GM12878 (cell line): ENCODE data around the gene LCN12. TPM values are rescaled to one million over a fixed set of nuclear protein-coding genes. Genes with fewer than 3 reads are reported as not detected.

Source experiments
- ATAC-seq: fragments of 200-7000 bp; cut with Tn5 transposase; 3 replicates; pipeline ENCODE4 v1.9.1; 2020; ENCODE audit warnings: mild to moderate bottlenecking, moderate library complexity
- BruUV-seq: library from RNA; stranded (reverse); fragments of 400-500 nt; replicated peaks from 2 replicates; lab custom pipeline; 2021; lab: Mats Ljungman, UMichigan
- CTCF ChIA-PET: fragments of 300-600 bp; sonication (Branson Sonifier 250); formaldehyde crosslinking; extraction: SDS; loops from one replicate; lab custom pipeline; 2021; ENCODE audit warnings: inconsistent platforms; lab: Yijun Ruan, JAX
- POLR2A ChIA-PET: fragments of 350-600 bp; formaldehyde crosslinking; extraction: SDS; loops from one replicate; lab custom pipeline; 2021; ENCODE audit warnings: inconsistent platforms; lab: Charles Lee
- RAD21 ChIA-PET: fragments of 300-600 bp; sonication (Branson Sonifier 250); formaldehyde crosslinking; loops from one replicate; lab custom pipeline; 2023; ENCODE audit warnings: antibody characterized with exemption; ENCODE audit not compliant: unreplicated experiment; lab: Charles Lee
- SMC1A ChIA-PET: fragments of 300-600 bp; sonication (Branson Sonifier 250); formaldehyde crosslinking; loops from one replicate; lab custom pipeline; 2023; ENCODE audit not compliant: unreplicated experiment, uncharacterized antibody; lab: Charles Lee
- DNase-seq: peaks from one replicate; pipeline ENCODE4 v3.0.0-alpha.2; 2011; ENCODE audit warnings: low read depth, low spot score
- FAIRE-seq: peaks from 3 replicates; lab custom pipeline; 2011; peaks lifted over from hg19 to GRCh38; lab: Jason Lieb, UNC
- H2AFZ ChIP-seq: 2 replicates; pipeline ENCODE4 v1.6.0; 2011; ENCODE audit warnings: low read depth, low read length, control low read depth; ENCODE audit not compliant: control insufficient read depth
- H3K27ac ChIP-seq: 2 replicates; pipeline ENCODE4 v1.5.1; 2011; ENCODE audit warnings: control low read depth; ENCODE audit not compliant: control insufficient read depth, insufficient read depth
- H3K27me3 ChIP-seq, 2 experiments: replicated peaks in 1 of 2; 2 replicates each; pipeline versions ENCODE4 v1.6.0 to v1.6.1; 2011; ENCODE audit warnings: low read length in 1 of 2; ENCODE audit not compliant: control insufficient read depth in 2 of 2, insufficient read depth in 2 of 2
- H3K36me3 ChIP-seq, 2 experiments: 2 replicates each; pipeline ENCODE4 v1.5.1; 2011; ENCODE audit warnings: low read length in 1 of 2; ENCODE audit not compliant: control insufficient read depth in 2 of 2, insufficient read depth in 2 of 2
- H3K4me1 ChIP-seq: 2 replicates; pipeline ENCODE4 v1.6.1; 2011; ENCODE audit warnings: mild to moderate bottlenecking, low read length, moderate library complexity, mixed read lengths; ENCODE audit not compliant: control insufficient read depth, insufficient read depth
- H3K4me2 ChIP-seq: 2 replicates; pipeline ENCODE4 v1.6.0; 2011; ENCODE audit warnings: control low read depth; ENCODE audit not compliant: control insufficient read depth, insufficient read depth
- H3K4me3 ChIP-seq: fragments of 200-600 bp; sonication (generic); 2 replicates; pipeline ENCODE4 v1.5.1; 2016
- H3K79me2 ChIP-seq: 2 replicates; pipeline ENCODE4 v1.6.0; 2011; ENCODE audit warnings: low read length; ENCODE audit not compliant: control insufficient read depth, insufficient read depth
- H3K9ac ChIP-seq: 2 replicates; pipeline ENCODE4 v1.8.0; 2011; ENCODE audit warnings: low read length, control low read depth, mixed read lengths; ENCODE audit not compliant: control insufficient read depth, insufficient read depth
- H3K9me3 ChIP-seq: replicated peaks from 3 replicates; pipeline ENCODE4 v1.5.1; 2011; ENCODE audit warnings: mild to moderate bottlenecking, low read length; ENCODE audit not compliant: control insufficient read depth, insufficient read depth
- H4K20me1 ChIP-seq: 2 replicates; pipeline ENCODE4 v1.6.0; 2011; ENCODE audit not compliant: control insufficient read depth, insufficient read depth
- POLR2A ChIP-seq: IDR thresholded peaks from 2 replicates; pipeline ENCODE4 v1.6.1; 2011; ENCODE audit warnings: low read depth, mild to moderate bottlenecking, low read length
- RAD51 ChIP-seq: fragments of 450-650 bp; IDR thresholded peaks from 2 replicates; pipeline ENCODE4 v1.6.1; 2016; ENCODE audit warnings: moderate library complexity, mild to moderate bottlenecking, inconsistent platforms
- RUNX3 ChIP-seq: IDR thresholded peaks from 2 replicates; pipeline ENCODE4 v1.6.1; 2012; ENCODE audit warnings: low read length, inconsistent platforms
- WGBS: methylation state at CpG from one replicate; pipeline ENCODE4 v1.1.6; 2016; ENCODE audit warnings: low lambda C conversion rate; ENCODE audit not compliant: insufficient replicate concordance, insufficient coverage; ENCODE audit errors: missing lambda C conversion rate; 5-methylcytosine and 5-hydroxymethylcytosine counted together
- in situ Hi-C: fragments of 300-500 bp; cut with MboI; formaldehyde crosslinking; loops from 9 replicates; pipeline ENCODE4 v1.14.3; 2018; ENCODE audit warnings: mixed read lengths
- intact Hi-C: fragments of 100-400 bp; cut with micrococcal nuclease; formaldehyde crosslinking; loops from one replicate; pipeline ENCODE4 v1.14.2; 2022; ENCODE audit not compliant: unreplicated experiment
- polyA plus RNA-seq, 11 experiments: library from polyadenylated mRNA; depleted of rRNA in 4 of 11; unstranded in 6 of 11; stranded (reverse) in 5 of 11; fragments of >200 nt; fragmentation: Nextera tagmentation in 4 of 11; fragmentation: Illumina TruSeq in 1 of 11; extraction: Ambion mirVana in 4 of 11; extraction: Trizol in 1 of 11; gene quantifications; 1 replicate in 1 of 11; 2 replicates in 10 of 11; pipeline versions ENCODE4 v1.2.1 to v1.2.3, GENCODE V29; 2011 to 2016; ENCODE audit warnings: inconsistent platforms in 2 of 11, missing spikeins in 2 of 11, low read depth in 1 of 11
- total RNA-seq, 4 experiments: library from RNA; depleted of rRNA in 3 of 4; stranded (reverse); fragments of >200 nt in 3 of 4; fragmentation: Illumina TruSeq in 1 of 4; extraction: Trizol in 1 of 4; gene quantifications; 2 replicates each; pipeline versions ENCODE4 v1.2.1 to v1.2.3, GENCODE V29; 2013 to 2021
- TF ChIP-seq, protein P1 (sequence below): IDR thresholded peaks from 2 replicates; pipeline ENCODE4 v1.6.1; 2012; ENCODE audit warnings: low read depth, low read length, improper control_type of control experiment

LCN12 gene
- total and polyA plus RNA-seq, 10 of the 15 experiments (the other 5 are each of a cell fraction or from before 2014, with no cell fraction given): 0.06 to 0.64 (median 0.40) TPM; not detected in 3

- H3K36me3 ChIP-seq: peaks cover 36 to 45% of the 10 kb centered on the region in 2 experiments
- in situ Hi-C loops: no loop called here
These were observed 30.4 kb upstream of the LCN12 start for GRCh38 chr9:136921718-136922117.

GRCh38 chr9:136922540-136922939, 29.5 kb upstream of the LCN12 start:
- Histone ChIP-seq H3K27me3 (no peaks in the 10 kb centered on the region), H3K27ac (no peak overlapping the region), H3K36me3 (peaks cover 32 to 38% of the 10 kb centered on the region in 2 experiments), H3K9ac (no peak overlapping the region), H2AFZ (no peak overlapping the region), H3K4me3 (no peak overlapping the region), H3K79me2 (no peaks in the 10 kb centered on the region), H4K20me1 (no peaks in the 10 kb centered on the region), H3K9me3 (no peaks in the 10 kb centered on the region), H3K4me1 (no peaks in the 10 kb centered on the region), H3K4me2 (no peak overlapping the region)
- 77% methylated on average over 5 of the region's 19 CpGs for WGBS
- POLR2A ChIA-PET: interaction anchor here (0.9 kb wide), 1 partner anchor 21 kb away, joined by 4 read pairs; no protein-coding TSS in a partner anchor
- in situ Hi-C loops (no loop called here), intact Hi-C loops (no loop called here)
- FAIRE-seq (no peak), DNase-seq (no peak), ATAC-seq (no peak)
- SMC1A ChIA-PET: no interaction called here
- BruUV-seq: no TSS peak
- CTCF ChIA-PET: no interaction called here
- TF ChIP-seq POLR2A (peak; percentile 36; the same call in 1 of the 2 replicates), RAD51 (no peak)
- RAD21 ChIA-PET: no interaction called here

More at GRCh38 chr9:136921718-136922117, 30.4 kb upstream of the LCN12 start:
- no peak overlapping the region for H3K4me2 ChIP-seq
- no peak for TF ChIP-seq RUNX3
- TF ChIP-seq, protein P1, sequence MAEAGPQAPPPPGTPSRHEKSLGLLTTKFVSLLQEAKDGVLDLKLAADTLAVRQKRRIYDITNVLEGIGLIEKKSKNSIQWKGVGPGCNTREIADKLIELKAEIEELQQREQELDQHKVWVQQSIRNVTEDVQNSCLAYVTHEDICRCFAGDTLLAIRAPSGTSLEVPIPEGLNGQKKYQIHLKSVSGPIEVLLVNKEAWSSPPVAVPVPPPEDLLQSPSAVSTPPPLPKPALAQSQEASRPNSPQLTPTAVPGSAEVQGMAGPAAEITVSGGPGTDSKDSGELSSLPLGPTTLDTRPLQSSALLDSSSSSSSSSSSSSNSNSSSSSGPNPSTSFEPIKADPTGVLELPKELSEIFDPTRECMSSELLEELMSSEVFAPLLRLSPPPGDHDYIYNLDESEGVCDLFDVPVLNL: no peak
- 89% methylated on average over 10 of the region's 10 CpGs for WGBS
- DNase-seq (no peak), ATAC-seq (no peak), FAIRE-seq (no peak)
- ChIA-PET CTCF (no interaction called here), RAD21 (no interaction called here), POLR2A (interaction anchor here (0.9 kb wide), 1 partner anchor 20 kb away, joined by 4 read pairs; no protein-coding TSS in a partner anchor), SMC1A (no interaction called here)
- H3K9ac ChIP-seq: no peak overlapping the region
- no peaks in the 10 kb centered on the region for H3K27me3 ChIP-seq
- H3K4me3 ChIP-seq: no peak overlapping the region
- no peaks in the 10 kb centered on the region for H3K4me1 ChIP-seq
- no peak overlapping the region for H3K27ac ChIP-seq
- no peak overlapping the region for H2AFZ ChIP-seq
- no peaks in the 10 kb centered on the region for H3K79me2 ChIP-seq
- no peaks in the 10 kb centered on the region for H3K9me3 ChIP-seq
- intact Hi-C loops: no loop called here
- H4K20me1 ChIP-seq: no peaks in the 10 kb centered on the region
- BruUV-seq: no TSS peak
